Uterus (tissue), 4 donors: ENCODE results near the gene ACAA2. TPM values are rescaled to one million over a fixed set of nuclear protein-coding genes. Genes with fewer than 3 reads are reported as not detected.

Source experiments
- DNase-seq, 2 donors: peaks; one replicate each; pipeline ENCODE4 v3.0.0-alpha.2; 2019 to 2020
- H3K27ac ChIP-seq, 2 donors: fragments of 200-600 bp; sonication (generic); 1 replicate in 1 of 2; 2 replicates in 1 of 2; pipeline ENCODE4 v1.5.1; 2016 to 2018
- H3K27me3 ChIP-seq, 2 donors: fragments of 200-600 bp; sonication (generic); one replicate each; pipeline ENCODE4 v1.5.1; 2018 to 2019; ENCODE audit warnings: control low read depth in 1 of 2
- H3K36me3 ChIP-seq, 2 donors: fragments of 200-600 bp; sonication (generic); one replicate each; pipeline ENCODE4 v1.5.1; 2019; ENCODE audit warnings: control low read depth in 1 of 2
- H3K4me1 ChIP-seq, 2 donors: fragments of 200-600 bp; sonication (generic); one replicate each; pipeline ENCODE4 v1.5.1; 2018 to 2019; ENCODE audit warnings: control low read depth in 1 of 2
- H3K4me3 ChIP-seq, 2 donors: fragments of 200-600 bp; sonication (generic); 1 replicate in 1 of 2; 2 replicates in 1 of 2; pipeline ENCODE4 v1.5.1; 2018 to 2019; ENCODE audit warnings: mild to moderate bottlenecking in 1 of 2
- H3K9me3 ChIP-seq, 2 donors: fragments of 200-600 bp; sonication (generic); one replicate each; pipeline ENCODE4 v1.5.1; 2019; ENCODE audit warnings: control low read depth in 1 of 2
- CTCF ChIP-seq, 4 experiments: fragments of 200-600 bp in 2 of 4; fragments of 450-650 bp in 2 of 4; sonication (generic) in 2 of 4; IDR thresholded peaks; one replicate each; pipeline ENCODE4 v1.5.1; 2016 to 2019; ENCODE audit warnings: antibody characterized with exemption in 4 of 4, mild to moderate bottlenecking in 2 of 4, moderate library complexity in 1 of 4
- POLR2A ChIP-seq, 2 donors: fragments of 450-650 bp; IDR thresholded peaks; one replicate each; pipeline ENCODE4 v1.6.1; 2016; ENCODE audit warnings: antibody characterized with exemption in 2 of 2, mild to moderate bottlenecking in 1 of 2, moderate library complexity in 1 of 2
- intact Hi-C: fragments of 100-400 bp; cut with DNase I; formaldehyde crosslinking; loops from one replicate; pipeline ENCODE4 v1.15.1; 2023; ENCODE audit warnings: low total_unique reads
- total RNA-seq, 4 donors: library from RNA; depleted of rRNA in 3 of 4; stranded (reverse); fragments of >200 nt in 3 of 4; gene quantifications; one replicate each; pipeline versions ENCODE4 v1.1.0 to v1.2.4, GENCODE V29; 2014 to 2023
- donor health status: DM: yes; HTN: yes; CAD: no.

ACAA2 gene
- total RNA-seq, 4 donors from 2014 or later: 21.8 to 50.5 (median 41.7) TPM

GRCh38 chr18:49835405-49835804, 22.1 kb upstream of the ACAA2 start:
- no peaks in the 10 kb centered on the region for H3K36me3 ChIP-seq
- no peak overlapping the region for H3K27ac ChIP-seq
- intact Hi-C loops: no loop called here
- H3K4me1 ChIP-seq: no peaks in the 10 kb centered on the region
- H3K9me3 ChIP-seq: no peaks in the 10 kb centered on the region
- TF ChIP-seq POLR2A (IDR thresholded peaks at IDR 0.05) (no peak), CTCF (IDR thresholded peaks at IDR 0.05) (no peak)
- no peaks in the 10 kb centered on the region for H3K27me3 ChIP-seq
- no peak for DNase-seq
- H3K4me3 ChIP-seq: no peak overlapping the region

DNA sequence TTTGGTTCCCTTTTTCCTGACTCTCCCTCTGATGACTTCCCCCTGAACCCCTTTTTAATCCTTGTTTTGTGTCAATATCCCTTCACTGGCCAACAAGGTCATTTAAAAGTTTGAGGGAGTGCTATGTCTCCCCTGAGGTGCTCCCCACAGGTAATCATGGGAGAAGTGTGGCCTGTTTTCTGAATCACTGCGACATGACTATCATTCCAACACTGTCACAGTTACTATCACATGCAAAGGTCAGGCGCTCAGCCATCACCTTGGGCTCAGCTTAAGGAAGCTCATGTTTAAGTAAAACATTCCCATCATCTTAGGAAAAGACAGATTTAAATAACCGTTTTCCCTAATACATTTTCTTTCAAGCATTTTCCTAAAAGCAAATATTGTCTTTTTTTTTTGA, 20.9 kb upstream of the ACAA2 start:
- Histone ChIP-seq H3K36me3 (no peaks in the 10 kb centered on the region), H3K4me3 (no peak overlapping the region), H3K27me3 (no peaks in the 10 kb centered on the region), H3K4me1 (no peaks in the 10 kb centered on the region), H3K27ac (no peak overlapping the region), H3K9me3 (peaks cover 0 to 4% of the 10 kb centered on the region in 2 donors)
- no peak for DNase-seq
- TF ChIP-seq CTCF (IDR thresholded peaks at IDR 0.05) (no peak), POLR2A (IDR thresholded peaks at IDR 0.05) (no peak)
- intact Hi-C loops: no loop called here

DNA sequence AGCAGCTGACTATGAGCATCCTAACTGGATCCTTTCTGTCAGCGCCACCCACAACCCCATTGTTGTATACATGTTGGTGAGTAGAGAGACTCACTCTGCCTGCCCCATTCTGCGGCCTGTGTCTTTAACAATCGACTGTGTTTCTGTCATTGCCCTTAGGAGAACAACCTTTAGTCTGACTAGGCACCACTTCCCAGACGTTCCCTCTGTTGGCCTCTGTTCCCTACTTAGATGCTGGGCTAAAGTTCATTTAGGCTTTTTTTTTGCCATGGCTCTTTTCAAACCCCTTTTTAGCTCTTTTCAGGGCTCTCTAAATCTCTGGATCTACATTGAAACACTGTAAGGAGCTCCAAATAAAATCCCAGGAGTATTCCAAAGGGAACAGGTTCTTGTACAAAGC, 20.5 kb upstream of the ACAA2 start:
- intact Hi-C loops: no loop called here
- H3K27me3 ChIP-seq: no peaks in the 10 kb centered on the region
- TF ChIP-seq POLR2A (IDR thresholded peaks at IDR 0.05) (no peak), CTCF (IDR thresholded peaks at IDR 0.05) (no peak)
- DNase-seq: no peak
- no peak overlapping the region for H3K27ac ChIP-seq
- H3K36me3 ChIP-seq: no peaks in the 10 kb centered on the region
- H3K9me3 ChIP-seq: peaks cover 0 to 4% of the 10 kb centered on the region in 2 donors
- H3K4me1 ChIP-seq: no peaks in the 10 kb centered on the region
- no peak overlapping the region for H3K4me3 ChIP-seq

GRCh38 chr18:49832221-49832647, 18.9 kb upstream of the ACAA2 start:
- H3K27me3 ChIP-seq: no peaks in the 10 kb centered on the region
- no peaks in the 10 kb centered on the region for H3K4me1 ChIP-seq
- DNase-seq: no peak
- H3K4me3 ChIP-seq: no peak overlapping the region
- intact Hi-C loops: no loop called here
- H3K27ac ChIP-seq: no peak overlapping the region
- peaks cover 0 to 17% of the 10 kb centered on the region in 2 donors for H3K9me3 ChIP-seq
- no peaks in the 10 kb centered on the region for H3K36me3 ChIP-seq
- TF ChIP-seq POLR2A (IDR thresholded peaks at IDR 0.05) (no peak), CTCF (IDR thresholded peaks at IDR 0.05) (no peak)

DNA sequence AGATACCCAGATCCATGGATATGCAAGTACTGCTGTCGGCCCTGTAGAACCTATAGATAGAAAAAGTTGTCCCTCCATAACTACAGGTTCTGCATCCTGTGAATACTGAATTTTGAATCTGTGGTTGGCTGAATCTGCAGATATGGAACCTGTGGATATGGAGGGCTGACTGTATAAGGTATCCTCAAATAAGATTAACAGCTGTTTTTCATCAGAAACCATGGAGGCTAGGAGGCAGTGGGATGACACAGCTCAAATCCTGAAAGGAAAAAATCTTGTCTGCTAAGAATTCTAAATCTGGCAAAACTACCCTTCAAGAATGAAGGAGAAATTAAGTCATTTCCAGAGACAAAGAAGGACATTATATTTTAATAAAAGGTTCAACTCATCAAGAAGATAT, 14.7 kb upstream of the ACAA2 start:
- no peak for DNase-seq
- intact Hi-C loops: no loop called here
- no peak overlapping the region for H3K4me3 ChIP-seq
- no peak for TF ChIP-seq CTCF (IDR thresholded peaks at IDR 0.05)
- no peak for TF ChIP-seq POLR2A (IDR thresholded peaks at IDR 0.05)
- no peaks in the 10 kb centered on the region for H3K4me1 ChIP-seq
- peaks cover 0 to 19% of the 10 kb centered on the region in 2 donors for H3K9me3 ChIP-seq
- no peaks in the 10 kb centered on the region for H3K36me3 ChIP-seq
- H3K27me3 ChIP-seq: no peaks in the 10 kb centered on the region
- no peak overlapping the region for H3K27ac ChIP-seq
